Gastrocnemius medialis (tissue), 4 donors: ENCODE results near the gene DPH2. TPM values are rescaled to one million over a fixed set of nuclear protein-coding genes. Genes with fewer than 3 reads are reported as not detected.

Experiments
- ATAC-seq, 2 donors: fragments of 150-250 bp; one replicate each; pipeline ENCODE4 v1.9.1; 2016
- DNase-seq, 2 donors: peaks; one replicate each; pipeline ENCODE4 v3.0.0-alpha.2; 2019
- H3K27ac ChIP-seq, 4 donors: fragments of 200-600 bp; sonication (generic); 1 replicate in 1 of 4; 2 replicates in 3 of 4; pipeline ENCODE4 v1.5.1; 2016 to 2018; ENCODE audit warnings: mild to moderate bottlenecking in 2 of 4, moderate library complexity in 1 of 4
- H3K27me3 ChIP-seq, 3 donors: fragments of 200-600 bp; sonication (generic) in 2 of 3; 1 replicate in 1 of 3; 2 replicates in 2 of 3; pipeline versions ENCODE4 v1.5.1 to v1.6.0; 2016 to 2019; ENCODE audit warnings: mild to moderate bottlenecking in 1 of 3, moderate library complexity in 1 of 3
- H3K36me3 ChIP-seq, 2 donors: fragments of 200-600 bp; sonication (generic) in 1 of 2; one replicate each; pipeline ENCODE4 v1.5.1; 2017 to 2018
- H3K4me1 ChIP-seq, 2 donors: fragments of 200-600 bp; sonication (generic) in 1 of 2; one replicate each; pipeline ENCODE4 v1.5.1; 2016 to 2017; ENCODE audit warnings: mild to moderate bottlenecking in 2 of 2
- H3K4me3 ChIP-seq, 4 donors: fragments of 200-600 bp; sonication (generic) in 3 of 4; 1 replicate in 1 of 4; 2 replicates in 3 of 4; pipeline ENCODE4 v1.5.1; 2016 to 2019; ENCODE audit warnings: mild to moderate bottlenecking in 2 of 4
- H3K9me3 ChIP-seq, 3 donors: fragments of 200-600 bp; sonication (generic) in 2 of 3; 1 replicate in 1 of 3; 2 replicates in 2 of 3; pipeline ENCODE4 v1.5.1; 2016 to 2019
- POLR2A ChIP-seq, 2 donors: fragments of 450-650 bp; IDR thresholded peaks; one replicate each; pipeline ENCODE4 v1.6.1; 2017; ENCODE audit warnings: antibody characterized with exemption in 2 of 2, mild to moderate bottlenecking in 2 of 2, moderate library complexity in 2 of 2
- in situ Hi-C, 4 donors: fragments of 200-750 bp; cut with MboI; loops; one replicate each; pipeline versions ENCODE4 v1.15.0 to v1.8.0; 2017; ENCODE audit warnings: low sequenced_read_pairs in 4 of 4
- intact Hi-C: fragments of 100-400 bp; cut with DNase I; formaldehyde crosslinking; loops from one replicate; pipeline ENCODE4 v1.15.1; 2023; ENCODE audit warnings: low total_unique reads
- total RNA-seq, 4 donors: library from RNA; depleted of rRNA; stranded (reverse); fragments of >200 nt; gene quantifications; one replicate each; pipeline versions ENCODE4 v1.1.0 to v1.2.3, GENCODE V29; 2016
- TF ChIP-seq, protein P1 (sequence below), 5 experiments: fragments of 450-650 bp in 3 of 5; fragments of 200-600 bp in 2 of 5; sonication (generic) in 2 of 5; IDR thresholded peaks in 4 of 5; conservative IDR thresholded peaks in 1 of 5; 1 replicate in 4 of 5; 2 replicates in 1 of 5; pipeline ENCODE4 v1.5.1; 2016 to 2019; ENCODE audit warnings: antibody characterized with exemption in 5 of 5, mild to moderate bottlenecking in 3 of 5, moderate library complexity in 3 of 5

DPH2 gene
- total RNA-seq, 4 donors from 2014 or later = 53.1 to 68.3 (median 55.3) TPM

DNA sequence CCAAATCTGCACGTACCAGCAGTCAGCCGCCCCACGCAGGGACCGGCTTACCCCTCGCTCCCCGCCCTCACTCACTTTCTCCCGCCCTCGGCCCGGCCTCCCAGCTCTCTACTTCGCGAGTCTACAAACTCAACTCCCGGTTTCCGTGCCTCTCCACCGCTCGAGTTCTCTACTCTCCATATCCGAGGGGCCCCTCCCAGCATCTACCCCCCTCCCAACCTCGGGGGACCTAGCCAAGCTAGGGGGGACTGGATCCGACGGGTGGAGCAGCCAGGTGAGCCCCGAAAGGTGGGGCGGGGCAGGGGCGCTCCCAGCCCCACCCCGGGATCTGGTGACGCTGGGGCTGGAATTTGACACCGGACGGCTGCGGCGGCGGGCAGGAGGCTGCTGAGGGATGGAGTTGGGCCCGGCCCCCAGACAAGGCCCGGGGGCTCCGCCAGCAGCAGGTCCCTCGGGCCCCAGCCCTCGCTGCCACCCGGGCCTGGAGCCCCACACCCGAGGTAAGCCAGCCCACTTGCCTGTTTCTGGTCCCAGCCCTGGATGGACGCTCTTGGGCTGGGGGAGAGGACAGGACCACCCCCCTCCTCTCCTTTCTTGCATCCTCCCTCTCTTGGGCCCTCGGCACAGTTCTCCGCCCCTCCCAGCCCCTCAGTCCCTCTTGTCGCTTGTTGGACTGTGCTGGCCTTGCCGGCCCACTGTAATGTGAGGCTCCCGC lies 36.3 kb upstream of the DPH2 start, which contains the start of gene ARTN:
TSS of gene ARTN (plus strand) at position 416 of the 715 bp plus-strand sequence. CDS start 1,856 bp downstream, outside the sequence.
- TF ChIP-seq, protein P1, sequence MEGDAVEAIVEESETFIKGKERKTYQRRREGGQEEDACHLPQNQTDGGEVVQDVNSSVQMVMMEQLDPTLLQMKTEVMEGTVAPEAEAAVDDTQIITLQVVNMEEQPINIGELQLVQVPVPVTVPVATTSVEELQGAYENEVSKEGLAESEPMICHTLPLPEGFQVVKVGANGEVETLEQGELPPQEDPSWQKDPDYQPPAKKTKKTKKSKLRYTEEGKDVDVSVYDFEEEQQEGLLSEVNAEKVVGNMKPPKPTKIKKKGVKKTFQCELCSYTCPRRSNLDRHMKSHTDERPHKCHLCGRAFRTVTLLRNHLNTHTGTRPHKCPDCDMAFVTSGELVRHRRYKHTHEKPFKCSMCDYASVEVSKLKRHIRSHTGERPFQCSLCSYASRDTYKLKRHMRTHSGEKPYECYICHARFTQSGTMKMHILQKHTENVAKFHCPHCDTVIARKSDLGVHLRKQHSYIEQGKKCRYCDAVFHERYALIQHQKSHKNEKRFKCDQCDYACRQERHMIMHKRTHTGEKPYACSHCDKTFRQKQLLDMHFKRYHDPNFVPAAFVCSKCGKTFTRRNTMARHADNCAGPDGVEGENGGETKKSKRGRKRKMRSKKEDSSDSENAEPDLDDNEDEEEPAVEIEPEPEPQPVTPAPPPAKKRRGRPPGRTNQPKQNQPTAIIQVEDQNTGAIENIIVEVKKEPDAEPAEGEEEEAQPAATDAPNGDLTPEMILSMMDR (IDR thresholded peaks at IDR 0.05 in 4 of 5, conservative IDR thresholded peaks at IDR 0.05 in 1 of 5) = no peak
- TF ChIP-seq POLR2A (IDR thresholded peaks at IDR 0.05) = no peak
- DNase-seq (no peak), ATAC-seq (peak in 1 of 2 donors; percentile 43)
- intact Hi-C loops (loop anchor here (1.0 to 5.0 kb wide), 2 partner anchors 170 to 401 kb away; partner anchors contain the start of gene PTPRF), in situ Hi-C loops (loop anchor here in 3 of 4 donors (5.0 to 25.0 kb wide), 4 partner anchors 161 to 396 kb away; partner anchors contain the start of gene PTPRF (in 2 of the 3))
- Histone ChIP-seq H3K27me3 (no peaks in the 10 kb centered on the region), H3K27ac (peak within 1 kb of the TSS in 3 of 4 donors; percentile 2 to 39 (median 30)), H3K36me3 (peaks cover 0 to 6% of the 10 kb centered on the region in 2 donors), H3K4me3 (peak within 1 kb of the TSS; percentile 44 to 54 (median 46)), H3K4me1 (peaks cover 22 to 24% of the 10 kb centered on the region in 2 donors), H3K9me3 (no peaks in the 10 kb centered on the region)

DNA sequence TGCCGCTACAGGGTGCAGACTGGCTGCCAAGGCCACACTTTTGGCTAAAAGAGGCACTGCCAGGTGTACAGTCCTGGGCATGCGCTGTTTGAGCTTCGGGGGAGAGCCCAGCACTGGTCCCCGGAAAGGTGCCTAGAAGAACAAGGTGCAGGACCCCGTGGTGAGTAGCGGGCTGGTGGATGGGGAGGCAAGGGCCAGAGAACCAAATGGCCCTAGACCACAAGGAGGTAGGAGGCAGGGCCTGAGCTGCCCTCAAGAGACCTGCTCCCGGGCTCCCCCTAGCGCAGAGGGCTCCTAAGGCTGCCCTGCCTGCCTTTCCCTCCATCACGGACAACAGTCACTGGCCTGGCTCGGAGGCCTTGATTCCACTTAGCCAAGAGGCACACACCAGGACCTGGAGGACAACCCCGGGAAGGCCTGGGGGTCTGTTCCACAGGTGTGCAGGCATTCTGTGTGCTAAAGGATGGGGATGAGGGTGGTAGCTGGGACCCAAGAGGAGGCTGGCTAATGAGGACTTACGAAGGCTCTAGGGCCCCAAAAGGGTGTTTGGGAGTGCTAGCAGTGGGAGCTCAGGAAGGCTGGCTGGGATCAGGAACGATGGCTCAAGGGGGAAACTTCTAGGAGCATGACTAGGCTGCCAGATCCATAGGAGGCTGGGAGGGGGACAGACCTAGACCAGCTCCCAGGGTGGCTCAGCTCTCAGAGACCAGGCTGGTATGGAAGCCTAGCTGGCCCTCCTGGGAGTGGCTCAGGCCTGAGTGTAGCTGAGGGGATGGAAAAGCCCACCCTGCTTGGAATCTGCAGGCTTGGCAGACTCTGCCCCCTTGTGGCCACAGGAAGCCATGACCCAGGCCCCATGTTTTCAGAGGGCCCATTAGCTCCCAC lies 35.5 kb upstream of the DPH2 start:
- in situ Hi-C loops = loop anchor here in 3 of 4 donors (5.0 to 25.0 kb wide), 4 partner anchors 162 to 397 kb away; partner anchors contain the start of gene PTPRF (in 2 of the 3)
- peaks cover 27 to 28% of the 10 kb centered on the region in 2 donors for H3K4me1 ChIP-seq
- peaks cover 0 to 6% of the 10 kb centered on the region in 2 donors for H3K36me3 ChIP-seq
- H3K9me3 ChIP-seq = no peaks in the 10 kb centered on the region
- H3K27ac ChIP-seq = peak overlapping the region in 3 of 4 donors; percentile 2 to 39 (median 30)
- DNase-seq = peak in 1 of 2 donors; percentile 72
- TF ChIP-seq, protein P1 (IDR thresholded peaks at IDR 0.05 in 4 of 5, conservative IDR thresholded peaks at IDR 0.05 in 1 of 5) = peak; percentile 75 to 93 (median 86)
- TF ChIP-seq POLR2A (IDR thresholded peaks at IDR 0.05) = no peak
- intact Hi-C loops = loop anchor here (1.0 to 5.0 kb wide), 2 partner anchors 171 to 402 kb away; partner anchors contain the start of gene PTPRF
- peak; percentile 62 to 70 for ATAC-seq
- peak overlapping the region in 3 of 4 donors; percentile 45 to 54 (median 46) for H3K4me3 ChIP-seq
- no peaks in the 10 kb centered on the region for H3K27me3 ChIP-seq

DNA sequence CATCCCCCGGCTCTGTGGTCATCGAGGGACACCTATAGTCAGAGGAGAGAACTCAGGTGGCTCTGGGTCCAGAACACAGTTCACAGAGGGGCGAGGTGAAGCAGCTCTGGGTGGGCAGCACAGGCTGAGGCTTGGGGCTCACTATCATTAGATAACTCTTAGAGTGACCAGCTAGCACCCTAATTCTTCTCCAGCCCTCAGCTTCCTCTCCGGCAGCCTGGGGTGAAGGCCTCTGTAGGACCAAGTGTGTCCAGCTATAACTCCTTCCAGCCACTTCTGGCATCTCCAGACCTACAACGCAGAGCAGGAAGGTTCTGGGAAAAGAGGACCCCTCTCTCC lies 34.9 kb upstream of the DPH2 start:
- Histone ChIP-seq H3K27ac (no peak overlapping the region), H3K4me3 (no peak overlapping the region), H3K36me3 (peaks cover 0 to 3% of the 10 kb centered on the region in 2 donors), H3K27me3 (no peaks in the 10 kb centered on the region), H3K4me1 (peaks cover 28 to 32% of the 10 kb centered on the region in 2 donors), H3K9me3 (no peaks in the 10 kb centered on the region)
- in situ Hi-C loops (loop anchor here (5.0 to 25.0 kb wide), 4 partner anchors 163 to 398 kb away; partner anchors contain the start of gene PTPRF (in 2 of the 4)), intact Hi-C loops (loop anchor here (1.0 to 5.0 kb wide), 2 partner anchors 172 to 403 kb away; partner anchors contain the start of gene PTPRF)
- TF ChIP-seq, protein P1 (IDR thresholded peaks at IDR 0.05 in 4 of 5, conservative IDR thresholded peaks at IDR 0.05 in 1 of 5) = no peak
- no peak for TF ChIP-seq POLR2A (IDR thresholded peaks at IDR 0.05)
- no peak for ATAC-seq
- DNase-seq = no peak

DNA sequence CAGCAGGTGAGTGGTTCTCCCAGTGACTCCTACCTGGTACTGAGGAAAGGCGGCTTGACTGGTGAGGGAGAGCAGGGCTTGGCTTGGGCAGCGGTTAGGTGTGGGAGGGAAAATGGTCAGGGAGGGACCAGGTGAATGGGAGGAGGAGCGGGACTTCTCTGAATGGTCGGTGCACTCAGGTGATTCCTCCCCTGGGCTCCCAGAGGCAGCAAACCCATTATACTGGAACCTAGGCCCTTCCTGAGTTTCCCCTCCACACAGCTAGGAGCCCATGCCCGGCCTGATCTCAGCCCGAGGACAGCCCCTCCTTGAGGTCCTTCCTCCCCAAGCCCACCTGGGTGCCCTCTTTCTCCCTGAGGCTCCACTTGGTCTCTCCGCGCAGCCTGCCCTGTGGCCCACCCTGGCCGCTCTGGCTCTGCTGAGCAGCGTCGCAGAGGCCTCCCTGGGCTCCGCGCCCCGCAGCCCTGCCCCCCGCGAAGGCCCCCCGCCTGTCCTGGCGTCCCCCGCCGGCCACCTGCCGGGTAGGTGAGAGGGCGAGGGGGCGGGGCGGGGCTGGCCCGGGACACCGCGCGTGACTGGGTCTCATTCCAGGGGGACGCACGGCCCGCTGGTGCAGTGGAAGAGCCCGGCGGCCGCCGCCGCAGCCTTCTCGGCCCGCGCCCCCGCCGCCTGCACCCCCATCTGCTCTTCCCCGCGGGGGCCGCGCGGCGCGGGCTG lies 33.9 kb upstream of the DPH2 start:
- H3K27me3 ChIP-seq = no peaks in the 10 kb centered on the region
- in situ Hi-C loops = loop anchor here in 3 of 4 donors (5.0 to 25.0 kb wide), 2 partner anchors 169 to 399 kb away; partner anchors contain the start of gene PTPRF (in 2 of the 3)
- no peak for DNase-seq
- no peaks in the 10 kb centered on the region for H3K36me3 ChIP-seq
- no peak for ATAC-seq
- intact Hi-C loops = no loop called here
- no peak for TF ChIP-seq POLR2A (IDR thresholded peaks at IDR 0.05)
- TF ChIP-seq, protein P1 (IDR thresholded peaks at IDR 0.05 in 4 of 5, conservative IDR thresholded peaks at IDR 0.05 in 1 of 5) = no peak
- H3K27ac ChIP-seq = no peak overlapping the region
- H3K4me3 ChIP-seq = peak overlapping the region; percentile 26 to 51 (median 37)
- H3K9me3 ChIP-seq = no peaks in the 10 kb centered on the region
- H3K4me1 ChIP-seq = peaks cover 28 to 32% of the 10 kb centered on the region in 2 donors
